Activated T-cell treated with anti-CD3 and anti-CD28 coated beads, Interleukin-2, amount 50 U/mL, for 4 hours (primary cell): Measurements from ENCODE around the gene TMPRSS4. TPM values are rescaled to one million over a fixed set of nuclear protein-coding genes. Genes with fewer than 3 reads are reported as not detected.

Source experiments
- ATAC-seq, 2 donors: fragments of 200-7000 bp; cut with Tn5 transposase; one replicate each; pipeline ENCODE4 v1.10.0; 2021
- DNase-seq: peaks from one replicate; pipeline ENCODE4 v3.0.0-alpha.2; 2020
- H3K27me3 Mint-ChIP-seq: one replicate; pipeline ENCODE4 v1.8.0; 2021; ENCODE audit warnings: low read depth, mixed read lengths
- H3K36me3 Mint-ChIP-seq: one replicate; pipeline ENCODE4 v1.8.0; 2022; ENCODE audit warnings: mixed read lengths; ENCODE audit not compliant: insufficient read depth
- H3K4me1 Mint-ChIP-seq: one replicate; pipeline ENCODE4 v1.8.0; 2021; ENCODE audit warnings: low read depth, mixed read lengths
- H3K4me3 Mint-ChIP-seq: one replicate; pipeline ENCODE4 v1.8.0; 2021; ENCODE audit warnings: mild to moderate bottlenecking, moderate library complexity, mixed read lengths
- H3K9me3 Mint-ChIP-seq: one replicate; pipeline ENCODE4 v1.8.0; 2021; ENCODE audit warnings: mixed read lengths
- total RNA-seq, 3 donors: library from RNA; stranded (reverse); gene quantifications; one replicate each; pipeline ENCODE4 v1.2.1, GENCODE V29; 2021

TMPRSS4 gene
- total RNA-seq, 3 donors from 2014 or later: 0.08 TPM; not detected in 2

DNA sequence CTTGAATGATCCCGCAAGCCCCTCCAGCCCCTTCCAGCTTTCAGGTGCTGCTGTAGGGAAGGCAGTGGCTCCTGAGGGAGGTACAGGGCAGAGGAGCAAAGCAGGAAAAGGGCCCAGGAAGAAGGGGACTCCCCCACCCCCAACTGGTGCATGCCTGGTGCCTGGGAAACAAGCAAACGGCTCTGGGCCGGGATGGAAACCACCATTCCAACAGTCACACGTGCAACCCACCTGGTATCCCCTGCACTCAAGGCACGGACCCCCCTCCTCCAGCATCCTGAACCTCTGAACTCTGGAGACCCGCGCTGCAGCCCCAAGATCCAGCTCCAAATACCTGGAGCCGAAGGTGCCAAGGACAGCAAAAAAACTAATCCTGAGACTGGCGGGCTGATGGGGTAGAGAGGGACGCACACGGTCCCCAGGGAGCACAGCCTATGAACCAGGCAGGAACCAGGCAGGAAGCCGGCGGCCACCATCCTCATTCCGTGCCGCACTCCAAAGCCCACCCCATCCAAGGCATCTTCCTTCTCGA is 75.2 kb downstream of the TMPRSS4 start:
- DNase-seq (no peak), ATAC-seq (no peak)
- Mint-ChIP-seq H3K4me1 (peaks cover 5% of the 10 kb centered on the region), H3K9me3 (no peaks in the 10 kb centered on the region), H3K27me3 (peaks cover 60% of the 10 kb centered on the region), H3K36me3 (no peaks in the 10 kb centered on the region), H3K4me3 (peak overlapping the region; percentile 21)

DNA sequence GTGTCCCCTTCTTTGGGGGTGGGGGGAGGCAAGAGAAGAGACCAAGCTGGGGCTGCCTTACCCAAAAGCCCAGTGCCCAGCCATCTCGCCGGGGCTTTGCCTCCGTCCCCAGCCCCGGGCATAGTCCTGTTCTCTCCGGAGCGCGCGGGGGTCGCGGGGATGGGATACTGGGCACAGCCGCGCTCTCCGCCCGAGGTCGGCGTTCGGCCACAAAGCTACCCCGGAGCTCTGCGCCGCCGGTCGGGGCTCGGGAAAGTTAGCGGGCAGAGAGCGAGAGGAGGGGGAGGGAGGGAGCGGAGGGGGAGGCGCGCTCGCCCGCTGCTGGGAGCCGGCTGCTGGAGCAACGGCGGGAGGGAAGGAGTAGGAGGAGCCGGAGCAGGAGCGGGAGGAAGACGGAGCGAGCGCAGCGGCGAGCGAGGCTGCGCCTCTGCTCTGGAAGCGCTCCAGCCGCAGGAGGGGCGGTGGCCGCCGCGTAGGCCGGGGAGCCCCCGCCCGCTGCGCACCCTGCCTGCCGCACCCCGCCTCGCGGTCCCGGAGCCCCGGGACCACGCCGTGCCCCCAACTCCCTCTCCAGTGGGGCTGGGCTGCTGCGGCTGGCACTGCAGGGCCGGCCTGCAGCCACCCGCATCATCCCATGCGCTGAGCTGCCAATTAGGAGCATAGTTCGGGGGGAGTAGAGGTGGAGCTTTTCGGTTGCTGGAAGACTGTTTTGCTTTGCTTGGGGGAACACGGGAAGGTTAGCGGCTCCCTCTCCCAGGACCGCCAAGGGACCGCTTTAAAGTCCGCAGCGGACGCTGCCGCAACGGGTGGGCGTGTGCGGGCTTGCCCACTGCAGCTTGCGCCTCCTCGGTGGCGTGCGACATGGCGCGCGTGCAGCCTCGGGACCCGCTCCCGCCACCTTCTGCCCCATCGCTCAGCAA is 75.9 kb downstream of the TMPRSS4 start, which contains the start of gene SCN4B:
SCN4B (minus strand) TSS at position 272 of the 920 bp plus-strand sequence; CDS start at position 122, 150 bp downstream.
- Mint-ChIP-seq H3K27me3 (peaks cover 63% of the 10 kb centered on the region), H3K4me1 (peaks cover 5% of the 10 kb centered on the region), H3K4me3 (peak within 1 kb of the TSS; percentile 42), H3K36me3 (no peaks in the 10 kb centered on the region), H3K9me3 (no peaks in the 10 kb centered on the region)
- no peak for DNase-seq
- ATAC-seq: peak; percentile 46 to 70

DNA sequence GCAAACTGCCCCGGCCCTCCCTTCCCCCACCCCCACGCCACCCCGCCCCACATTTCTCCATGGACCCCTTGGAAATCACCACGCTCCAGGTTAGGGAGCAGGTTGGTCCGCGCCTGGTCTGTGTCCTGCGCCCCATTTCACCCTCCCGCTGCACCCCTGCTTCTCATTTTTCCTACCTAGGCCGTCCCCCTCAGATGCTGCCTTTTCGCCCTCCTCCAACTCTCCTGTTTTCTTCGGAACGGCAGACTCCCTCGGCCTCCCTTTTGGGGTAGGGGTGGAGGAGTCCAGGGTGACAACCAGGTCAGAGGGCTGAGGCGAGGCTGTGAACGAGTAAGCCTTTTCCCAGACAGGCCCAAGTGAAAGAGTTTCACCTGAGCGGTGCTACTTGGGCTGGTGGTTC is 76.6 kb downstream of the TMPRSS4 start:
- DNase-seq (no peak), ATAC-seq (no peak)
- H3K36me3 Mint-ChIP-seq: no peaks in the 10 kb centered on the region
- peaks cover 5% of the 10 kb centered on the region for H3K4me1 Mint-ChIP-seq
- H3K9me3 Mint-ChIP-seq: no peaks in the 10 kb centered on the region
- peak overlapping the region; percentile 42 for H3K4me3 Mint-ChIP-seq
- peaks cover 65% of the 10 kb centered on the region for H3K27me3 Mint-ChIP-seq

DNA sequence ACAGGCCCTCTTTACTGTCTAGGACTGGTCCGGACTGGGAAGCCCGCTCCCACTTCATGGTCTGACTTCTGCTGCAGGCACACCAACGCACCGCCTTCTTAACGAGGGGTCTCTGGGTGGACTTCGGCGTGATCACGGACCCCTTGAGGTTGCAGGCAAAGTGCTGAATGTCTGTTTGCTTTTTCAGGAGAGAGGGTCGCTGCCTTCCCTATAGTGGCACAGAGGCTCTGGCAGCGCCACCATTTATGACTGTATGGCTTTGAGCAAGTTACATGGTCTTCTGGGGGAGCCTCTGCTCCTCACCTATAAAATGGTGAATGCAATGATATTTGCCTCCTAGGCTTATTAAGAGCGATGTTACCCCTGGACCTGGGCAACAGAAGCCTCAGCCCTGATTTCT is 77.1 kb downstream of the TMPRSS4 start:
- Mint-ChIP-seq H3K9me3 (no peaks in the 10 kb centered on the region), H3K36me3 (no peaks in the 10 kb centered on the region), H3K27me3 (peaks cover 64% of the 10 kb centered on the region), H3K4me3 (peak overlapping the region; percentile 42), H3K4me1 (peaks cover 5% of the 10 kb centered on the region)
- no peak for DNase-seq
- ATAC-seq: no peak

DNA sequence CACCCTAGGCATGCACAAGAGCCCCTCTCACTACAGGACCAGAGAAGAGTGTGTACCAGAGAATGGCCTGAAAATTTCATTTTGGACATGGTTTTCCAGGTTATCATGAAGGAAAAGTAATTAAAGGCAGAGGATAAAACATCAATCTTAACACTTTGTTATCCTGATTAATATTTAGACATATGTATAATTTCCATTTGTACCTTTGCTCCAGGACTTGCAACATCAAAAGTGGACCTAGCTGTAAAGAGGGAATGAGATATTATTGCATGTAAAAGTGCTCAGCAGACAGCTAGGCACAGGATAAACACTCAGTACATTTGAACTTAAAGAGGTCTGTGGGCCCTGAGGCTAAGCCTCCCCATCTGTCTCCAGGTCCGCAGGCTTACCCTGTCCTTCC is 77.8 kb downstream of the TMPRSS4 start:
- no peak for ATAC-seq
- no peak overlapping the region for H3K4me3 Mint-ChIP-seq
- no peaks in the 10 kb centered on the region for H3K9me3 Mint-ChIP-seq
- peaks cover 5% of the 10 kb centered on the region for H3K4me1 Mint-ChIP-seq
- no peak for DNase-seq
- H3K27me3 Mint-ChIP-seq: peaks cover 69% of the 10 kb centered on the region
- H3K36me3 Mint-ChIP-seq: no peaks in the 10 kb centered on the region

DNA sequence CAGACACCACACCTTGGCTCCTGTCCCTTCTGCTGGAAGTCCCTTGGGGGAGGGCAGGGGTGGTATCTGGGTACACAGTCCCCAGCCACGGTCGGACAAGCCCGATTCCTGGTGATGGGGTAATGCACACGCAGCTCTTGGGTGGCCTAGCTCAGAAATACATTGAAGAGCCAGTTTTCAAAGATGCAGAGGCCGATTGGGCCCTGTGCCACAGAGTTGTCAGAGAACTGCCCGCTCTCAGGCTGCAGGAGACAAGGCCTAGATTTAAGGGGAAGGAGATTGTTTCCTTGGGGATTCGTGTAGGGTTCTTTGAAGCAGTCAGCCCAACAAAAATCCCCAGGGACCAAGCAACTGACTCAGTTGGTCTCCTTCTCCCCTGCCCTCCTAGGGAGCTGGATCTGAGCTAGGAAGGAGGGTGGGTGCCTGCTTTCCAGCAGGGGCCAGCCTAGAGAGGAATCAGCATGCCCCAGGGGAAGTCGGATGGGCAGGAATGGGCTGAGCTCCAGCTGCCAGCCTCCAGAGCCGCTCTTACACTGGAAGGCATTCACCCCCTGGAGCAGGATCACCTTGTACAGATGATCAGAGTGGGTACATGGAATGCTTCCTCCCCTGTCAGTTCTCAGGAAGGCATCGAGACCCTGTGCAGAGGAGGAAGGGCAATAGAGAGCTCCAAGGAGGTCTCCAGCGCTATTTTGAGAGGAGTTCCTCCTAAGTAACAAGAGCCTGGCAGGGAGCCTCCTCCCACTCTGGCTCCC is 79.1 kb downstream of the TMPRSS4 start:
- H3K4me1 Mint-ChIP-seq: peaks cover 5% of the 10 kb centered on the region
- peaks cover 62% of the 10 kb centered on the region for H3K27me3 Mint-ChIP-seq
- H3K36me3 Mint-ChIP-seq: no peaks in the 10 kb centered on the region
- ATAC-seq (no peak), DNase-seq (no peak)
- H3K4me3 Mint-ChIP-seq: no peak overlapping the region
- no peaks in the 10 kb centered on the region for H3K9me3 Mint-ChIP-seq

DNA sequence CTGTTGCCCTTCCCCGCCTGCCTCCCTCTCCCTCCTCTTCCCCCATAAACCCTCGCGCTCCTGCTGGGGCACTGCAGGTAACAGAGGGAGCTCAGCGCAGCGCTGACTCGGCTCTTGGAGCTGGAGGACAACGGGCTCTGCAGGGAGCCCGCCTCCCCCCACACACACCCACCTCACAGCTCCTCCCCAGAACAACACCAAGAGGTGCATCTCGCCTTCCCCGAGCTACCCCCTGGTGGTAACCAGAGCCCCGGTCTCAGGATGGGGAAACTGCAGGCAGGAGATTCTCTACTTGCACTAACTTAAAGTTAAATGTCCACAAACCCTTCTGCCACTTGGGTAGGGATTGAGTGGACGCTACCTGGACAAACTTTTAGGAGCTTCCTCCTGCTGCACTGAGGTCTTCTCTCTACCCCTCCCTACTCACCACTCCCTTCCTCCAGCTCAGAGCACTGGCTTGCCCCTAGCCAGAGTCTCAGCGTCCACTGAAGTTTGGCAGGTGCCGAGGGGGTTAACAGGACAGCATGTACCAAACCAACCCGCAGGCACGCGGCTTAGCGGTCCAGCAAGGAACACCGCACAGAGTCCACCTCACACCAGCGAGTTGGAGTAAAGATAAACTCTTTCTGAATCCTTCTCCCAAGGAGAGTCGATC is 79.8 kb downstream of the TMPRSS4 start:
- Mint-ChIP-seq H3K4me3 (no peak overlapping the region), H3K9me3 (no peaks in the 10 kb centered on the region), H3K36me3 (no peaks in the 10 kb centered on the region), H3K4me1 (peaks cover 5% of the 10 kb centered on the region), H3K27me3 (peaks cover 62% of the 10 kb centered on the region)
- peak; percentile 69 to 71 for ATAC-seq
- no peak for DNase-seq

DNA sequence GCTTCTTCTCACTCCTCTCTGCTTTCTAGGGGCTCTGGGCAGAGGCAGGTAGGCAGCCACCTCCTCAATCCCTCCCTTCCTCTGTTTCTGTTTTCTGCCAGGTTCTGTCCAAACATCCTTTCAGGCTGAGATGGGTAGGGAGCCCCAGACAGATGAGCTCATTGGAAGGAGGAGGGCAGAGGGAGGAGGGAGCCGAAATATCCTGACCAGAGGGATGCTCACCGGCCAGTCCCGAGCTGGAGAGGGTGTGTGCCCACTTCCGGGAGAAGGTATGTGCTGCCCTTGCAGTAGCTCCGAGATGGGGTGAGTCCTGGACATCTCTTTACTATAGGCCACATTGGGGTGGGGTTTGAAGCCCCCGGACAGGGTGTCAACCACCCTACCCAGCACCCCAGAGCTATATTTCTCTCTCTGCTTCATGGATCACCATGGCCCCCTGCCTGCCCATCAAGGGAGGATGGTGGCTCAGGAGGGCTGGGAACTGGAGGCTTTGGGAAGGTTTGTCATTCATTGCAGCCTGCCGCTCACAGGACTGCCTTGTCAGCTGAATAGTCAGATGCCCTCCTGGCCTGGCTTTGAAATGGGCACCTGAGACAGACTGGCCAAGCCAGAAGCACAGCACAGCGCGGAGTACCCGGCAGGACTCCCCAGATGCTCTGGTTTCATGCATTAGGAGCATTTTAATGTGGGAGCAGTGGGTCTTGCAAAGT is 80.5 kb downstream of the TMPRSS4 start:
- Mint-ChIP-seq H3K36me3 (no peaks in the 10 kb centered on the region), H3K9me3 (no peaks in the 10 kb centered on the region), H3K4me3 (no peak overlapping the region), H3K27me3 (peaks cover 56% of the 10 kb centered on the region), H3K4me1 (peaks cover 3% of the 10 kb centered on the region)
- ATAC-seq: no peak
- DNase-seq: no peak

DNA sequence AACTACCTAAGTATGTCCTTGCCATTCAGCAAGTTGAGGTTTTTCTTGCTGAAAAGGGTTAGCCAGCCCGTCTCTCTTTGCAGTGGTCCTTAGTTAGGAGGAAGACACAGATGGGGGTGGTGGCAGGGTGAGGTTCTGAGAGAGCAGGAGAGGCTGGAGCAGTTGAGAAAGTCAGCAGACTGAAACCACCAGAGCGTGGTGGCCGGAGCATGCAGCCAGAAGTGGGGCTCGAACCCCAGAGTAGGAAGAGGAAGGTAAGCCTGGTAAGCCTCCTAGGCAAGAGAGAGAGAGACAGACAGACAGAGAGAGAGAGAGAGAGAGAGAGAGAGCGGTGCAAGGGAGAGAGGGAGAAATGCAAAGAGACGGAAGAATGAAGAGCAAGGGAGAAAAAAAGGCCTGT is 84.9 kb downstream of the TMPRSS4 start:
- Mint-ChIP-seq H3K4me1 (no peaks in the 10 kb centered on the region), H3K9me3 (no peaks in the 10 kb centered on the region), H3K4me3 (no peak overlapping the region), H3K27me3 (peaks cover 33% of the 10 kb centered on the region), H3K36me3 (no peaks in the 10 kb centered on the region)
- DNase-seq: no peak
- no peak for ATAC-seq

DNA sequence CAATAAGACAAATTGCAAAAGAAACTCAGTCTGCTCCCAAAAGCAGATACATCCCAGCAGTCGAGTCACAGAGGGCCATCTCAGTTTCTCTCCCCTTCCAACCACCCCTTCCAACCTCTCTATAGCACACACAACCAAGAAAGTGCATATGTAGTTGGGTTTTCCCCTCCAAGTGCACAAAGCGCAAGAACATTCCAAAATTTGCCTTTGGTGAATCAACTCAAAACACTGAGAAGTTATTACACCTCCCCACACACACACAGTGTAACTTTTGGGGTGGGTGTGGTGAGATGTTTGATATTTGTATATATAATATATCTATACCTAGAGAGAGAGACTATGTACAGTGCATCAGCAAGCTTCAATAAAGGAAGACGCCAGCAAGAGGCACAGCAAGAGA is 86.0 kb downstream of the TMPRSS4 start:
- Mint-ChIP-seq H3K4me3 (no peak overlapping the region), H3K27me3 (peaks cover 27% of the 10 kb centered on the region), H3K9me3 (no peaks in the 10 kb centered on the region), H3K36me3 (no peaks in the 10 kb centered on the region), H3K4me1 (no peaks in the 10 kb centered on the region)
- ATAC-seq (no peak), DNase-seq (no peak)

DNA sequence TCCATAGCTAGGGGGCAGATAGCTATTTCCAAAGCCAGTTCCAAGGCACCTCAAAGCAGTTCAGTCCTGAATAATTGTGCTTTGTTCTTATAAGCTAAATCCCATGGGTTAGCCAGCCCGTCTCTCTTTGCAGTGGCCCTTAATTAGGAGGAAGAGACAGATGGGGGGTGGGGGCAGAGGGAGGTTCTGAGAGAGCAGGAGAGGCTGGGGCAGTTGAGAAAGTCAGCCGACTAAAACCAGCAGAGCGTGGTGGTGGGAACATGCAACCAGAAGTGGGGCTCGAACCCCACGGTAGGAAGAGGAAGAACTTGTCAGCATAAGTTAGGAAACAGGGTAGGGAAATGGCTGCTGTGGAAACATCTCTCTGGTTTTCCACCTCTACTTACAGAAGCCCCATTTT is 86.6 kb downstream of the TMPRSS4 start:
- H3K36me3 Mint-ChIP-seq: no peaks in the 10 kb centered on the region
- H3K9me3 Mint-ChIP-seq: no peaks in the 10 kb centered on the region
- no peak for DNase-seq
- H3K4me3 Mint-ChIP-seq: no peak overlapping the region
- peaks cover 23% of the 10 kb centered on the region for H3K27me3 Mint-ChIP-seq
- no peak for ATAC-seq
- H3K4me1 Mint-ChIP-seq: no peaks in the 10 kb centered on the region

DNA sequence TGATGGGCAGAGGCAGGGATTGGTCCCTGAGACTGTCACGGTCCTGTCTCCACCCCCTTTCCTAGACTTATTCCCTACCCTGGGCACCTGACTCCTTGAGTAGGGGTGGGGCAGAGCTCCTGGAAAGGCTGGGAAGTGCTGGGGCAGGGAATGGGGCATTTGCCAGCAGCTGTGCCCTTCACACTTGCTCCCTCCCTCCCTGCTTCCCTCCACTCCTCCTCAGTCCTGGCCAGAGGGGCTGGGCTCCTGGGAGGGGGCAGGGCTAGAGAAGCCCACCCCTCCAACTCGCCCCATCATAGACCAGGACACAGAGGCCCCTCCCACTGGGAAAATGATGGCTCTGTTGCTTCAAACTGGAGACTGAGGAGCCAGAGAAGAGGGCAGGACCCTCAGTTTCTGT is 88.0 kb downstream of the TMPRSS4 start:
- Mint-ChIP-seq H3K36me3 (no peaks in the 10 kb centered on the region), H3K4me1 (no peaks in the 10 kb centered on the region), H3K4me3 (no peak overlapping the region), H3K27me3 (peaks cover 18% of the 10 kb centered on the region), H3K9me3 (no peaks in the 10 kb centered on the region)
- DNase-seq (no peak), ATAC-seq (no peak)

DNA sequence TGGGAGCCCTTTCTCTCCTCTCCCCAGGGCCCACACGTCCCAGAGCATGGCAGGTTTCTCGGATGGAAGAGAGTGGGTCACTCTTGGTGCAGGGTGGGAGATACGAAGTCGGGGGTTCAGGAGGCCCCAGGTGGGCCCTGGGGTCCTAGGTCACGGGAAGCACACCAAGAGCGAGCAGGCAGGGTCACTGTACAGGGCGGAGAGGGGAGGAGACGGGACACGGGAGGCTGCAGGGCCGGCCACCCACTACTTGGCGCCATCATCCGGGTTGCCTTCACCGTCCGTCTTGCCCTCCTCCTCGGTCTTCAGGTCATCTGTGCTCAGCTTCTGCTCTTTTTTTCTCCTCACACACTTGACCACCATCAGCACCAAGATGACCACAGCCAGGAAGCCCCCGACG is 89.8 kb downstream of the TMPRSS4 start:
- Mint-ChIP-seq H3K4me3 (no peak overlapping the region), H3K36me3 (no peaks in the 10 kb centered on the region), H3K4me1 (no peaks in the 10 kb centered on the region), H3K27me3 (peaks cover 18% of the 10 kb centered on the region), H3K9me3 (no peaks in the 10 kb centered on the region)
- ATAC-seq: no peak
- no peak for DNase-seq

DNA sequence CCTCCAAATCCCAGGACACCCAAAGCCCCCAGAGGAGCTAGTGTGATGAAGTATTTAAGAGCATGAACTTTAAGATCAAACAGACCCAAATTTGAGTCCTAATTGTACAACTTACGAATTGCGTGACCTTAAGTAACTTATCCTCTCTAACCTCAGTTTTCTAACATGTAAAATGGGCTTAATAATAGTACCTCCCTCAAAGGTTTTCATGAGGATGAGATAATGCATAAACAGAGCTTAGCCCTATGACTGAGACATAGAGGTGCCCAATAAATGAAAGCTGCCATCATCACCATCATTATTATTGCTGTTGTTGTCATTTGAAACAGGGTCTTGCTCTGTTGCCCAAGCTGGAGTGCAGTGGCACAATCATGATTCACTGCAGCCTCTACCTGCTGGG is 90.4 kb downstream of the TMPRSS4 start:
- Mint-ChIP-seq H3K4me1 (no peaks in the 10 kb centered on the region), H3K4me3 (no peak overlapping the region), H3K27me3 (peaks cover 16% of the 10 kb centered on the region), H3K9me3 (no peaks in the 10 kb centered on the region), H3K36me3 (no peaks in the 10 kb centered on the region)
- no peak for DNase-seq
- no peak for ATAC-seq
